AG04449 (cell line): ENCODE measurements around the gene PLLP.
"Not testable (repeated sequence)": the region's sequence is repeated elsewhere in the genome, so short reads cannot be mapped to it uniquely, and the experiment has no call there.

Source experiments
- CTCF ChIA-PET: fragments of 350-600 bp; formaldehyde crosslinking; extraction: SDS; loops from one replicate; lab custom pipeline; 2021; ENCODE audit warnings: antibody characterized with exemption; lab: Yijun Ruan, JAX
- POLR2A ChIA-PET: fragments of 400-600, 350-600 bp; formaldehyde crosslinking; extraction: SDS; loops from one replicate; lab custom pipeline; 2020; ENCODE audit warnings: antibody characterized with exemption, inconsistent platforms; lab: Yijun Ruan, JAX
- DNase-seq: peaks from one replicate; pipeline ENCODE4 v3.0.0-alpha.2; 2010; ENCODE audit warnings: low read depth, low spot score
- H3K4me3 ChIP-seq: 2 replicates; pipeline ENCODE4 v1.5.1; 2011; ENCODE audit warnings: low read depth, mild to moderate bottlenecking, control low read depth, low read length
- CTCF ChIP-seq: IDR thresholded peaks from one replicate; pipeline ENCODE4 v1.5.1; 2011; ENCODE audit warnings: mild to moderate bottlenecking, moderate library complexity, low read length, control low read depth, inconsistent platforms; ENCODE audit not compliant: insufficient read depth; ENCODE audit errors: missing control alignments

The PLLP gene

GRCh38 chr16:57278494-57278893 is 6.0 kb downstream of the PLLP start:
- CTCF ChIA-PET: interaction anchor here (1.5 kb wide), 1 partner anchor 144 kb away, joined by 5 read pairs; no protein-coding TSS in a partner anchor
- POLR2A ChIA-PET: no interaction called here
- DNase-seq: no peak
- no peak for TF ChIP-seq CTCF
- no peak overlapping the region for H3K4me3 ChIP-seq

GRCh38 chr16:57277586-57277985 is 6.9 kb downstream of the PLLP start:
- H3K4me3 ChIP-seq: no peak overlapping the region
- ChIA-PET CTCF (interaction anchor here (0.7 to 1.1 kb wide), 2 partner anchors 141 to 185 kb away, joined by 3 read pairs; partner anchors contain the start of gene CPNE2), POLR2A (no interaction called here)
- DNase-seq: no peak
- no peak for TF ChIP-seq CTCF

- H3K4me3 ChIP-seq: no peak overlapping the region
- ChIA-PET CTCF (interaction anchor here (1.1 kb wide), 1 partner anchor 142 kb away, joined by 3 read pairs; no protein-coding TSS in a partner anchor), POLR2A (no interaction called here)
- DNase-seq: no peak
- no peak for TF ChIP-seq CTCF
Measured at GRCh38 chr16:57276596-57276995, 7.9 kb downstream of the PLLP start.

GRCh38 chr16:57275946-57276345 is 8.5 kb downstream of the PLLP start:
- CTCF ChIA-PET, DNase-seq, H3K4me3 ChIP-seq, POLR2A ChIA-PET: not testable (repeated sequence)

GRCh38 chr16:57273826-57274225 is 10.6 kb downstream of the PLLP start:
- TF ChIP-seq CTCF: no peak
- no peak overlapping the region for H3K4me3 ChIP-seq
- CTCF ChIA-PET: no interaction called here
- DNase-seq: no peak
- POLR2A ChIA-PET: no interaction called here

GRCh38 chr16:57273359-57273758 is 11.1 kb downstream of the PLLP start:
- ChIA-PET CTCF (no interaction called here), POLR2A (no interaction called here)
- DNase-seq: no peak
- no peak overlapping the region for H3K4me3 ChIP-seq
- no peak for TF ChIP-seq CTCF

GRCh38 chr16:57271867-57272495 is 12.5 kb downstream of the PLLP start:
- DNase-seq: no peak
- ChIA-PET CTCF (no interaction called here), POLR2A (no interaction called here)
- H3K4me3 ChIP-seq: no peak overlapping the region
- no peak for TF ChIP-seq CTCF
